Motor neuron (in vitro differentiated cells): Measurements from ENCODE around the gene PARVA. TPM values are rescaled to one million over a fixed set of nuclear protein-coding genes. Genes with fewer than 3 reads are reported as not detected.
A peak's percentile ranks its signal among the peaks of the same experiment; 100 is the strongest.

Source experiments
- ATAC-seq, 8 experiments: fragments of 200-7000 bp; cut with Tn5 transposase; replicated peaks in 6 of 8; 2 replicates each; pipeline ENCODE4 v1.8.0; 2021; ENCODE audit warnings: mild to moderate bottlenecking in 8 of 8, moderate library complexity in 8 of 8
- H3K27ac ChIP-seq, 2 donors: fragments of 250-450 bp; sonication (Bioruptor Pico); 2 replicates each; pipeline ENCODE4 v1.9.0; 2021; ENCODE audit warnings: antibody characterized with exemption in 2 of 2, mild to moderate bottlenecking in 2 of 2, moderate library complexity in 1 of 2
- H3K4me1 ChIP-seq, 2 donors: fragments of 250-450 bp; sonication (Bioruptor Pico); replicated peaks in 1 of 2; 2 replicates each; pipeline ENCODE4 v1.6.1; 2021; ENCODE audit warnings: antibody characterized with exemption in 2 of 2, mild to moderate bottlenecking in 2 of 2, moderate library complexity in 1 of 2
- H3K4me3 ChIP-seq, 5 donors: fragments of 250-450 bp; sonication (Bioruptor Pico); 2 replicates each; pipeline ENCODE4 v1.9.0; 2021; ENCODE audit warnings: antibody characterized with exemption in 5 of 5, mild to moderate bottlenecking in 5 of 5, moderate library complexity in 4 of 5
- WGBS, 10 experiments: fragments of 450-650 bp; shearing (Covaris generic); methylation state at CpG; one replicate each; pipeline ENCODE4 v1.0.0; 2022; 5-methylcytosine and 5-hydroxymethylcytosine counted together
- in situ Hi-C, 9 experiments: fragments of 400-800 bp; cut with MboI; loops; one replicate each; pipeline ENCODE4 v1.15.0; 2021; ENCODE audit warnings: low sequenced_read_pairs in 9 of 9, low pct_unique_long_range_greater_than_20kb in 2 of 9; ENCODE audit not compliant: unreplicated experiment in 9 of 9
- total RNA-seq, 8 experiments: library from RNA; unstranded; fragments of 300-600 nt; gene quantifications; 2 replicates each; pipeline versions ENCODE4 v1.2.3 to v1.2.4, GENCODE V29; 2022

Gene PARVA
- total RNA-seq, 8 experiments from 2014 or later = 4.8 to 59.4 (median 10.8) TPM

DNA sequence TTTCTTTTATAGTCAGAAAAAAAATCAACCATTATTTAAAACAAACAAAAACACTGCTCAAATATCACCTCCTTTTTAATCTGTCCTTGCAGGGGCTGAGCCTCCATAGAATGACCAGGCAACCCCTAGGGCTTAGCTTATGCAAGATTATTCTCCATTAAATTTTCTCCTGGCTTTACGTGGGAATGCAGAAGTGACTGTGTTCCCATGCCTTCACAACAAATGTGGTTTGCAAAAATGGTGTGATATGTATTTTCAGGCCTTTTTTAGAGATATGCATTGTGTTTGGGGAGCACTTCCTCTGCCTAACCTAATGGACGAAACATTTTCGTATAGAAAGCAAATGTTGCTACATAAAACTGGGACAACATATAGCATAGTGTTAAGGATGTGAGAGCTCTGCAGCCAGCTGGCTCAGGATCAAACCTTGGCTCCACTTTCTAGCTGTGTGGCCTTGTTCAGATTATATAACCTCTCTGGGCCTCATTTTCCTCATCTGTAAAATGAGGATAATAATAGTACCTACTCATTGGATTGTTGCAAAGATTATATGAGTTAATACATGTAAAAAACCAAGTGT is 82.6 kb downstream of the PARVA start:
- 0 to 100% (median 48%) methylated on average over 1 to 3 of the region's 3 CpGs; no CpG with 5 or more reads in 2 of the 10 experiments for WGBS, 10 experiments
- H3K4me1 ChIP-seq = peaks cover 20 to 38% of the 10 kb centered on the region in 2 donors
- in situ Hi-C loops = no loop called here
- no peak overlapping the region for H3K4me3 ChIP-seq
- peak in 3 of 8 experiments; percentile 5 to 82 (median 12) for ATAC-seq
- H3K27ac ChIP-seq = no peak overlapping the region

DNA sequence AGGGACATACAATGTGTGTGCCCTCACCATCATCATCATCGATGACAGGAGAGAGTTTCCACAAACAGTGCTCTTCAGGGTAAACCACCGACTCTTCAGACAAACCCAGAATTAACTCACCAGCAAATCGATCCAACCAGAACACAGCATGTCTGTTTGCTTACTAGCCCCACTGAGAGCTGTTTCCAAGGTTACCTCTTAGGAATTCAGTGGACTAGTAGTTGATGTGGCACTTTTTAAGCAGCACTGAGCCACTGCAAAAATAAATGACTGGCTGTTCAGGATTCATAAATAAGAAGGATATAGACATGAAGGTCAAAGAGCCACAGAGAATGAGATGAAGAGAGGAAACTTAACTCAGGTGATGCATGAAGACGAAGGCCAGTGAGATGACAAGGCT is 83.1 kb downstream of the PARVA start:
- in situ Hi-C loops = no loop called here
- H3K27ac ChIP-seq = no peak overlapping the region
- WGBS, 10 experiments = 0 to 100% (median 45%) methylated on average over 1 to 4 of the region's 4 CpGs; no CpG with 5 or more reads in 1 of the 10 experiments
- peaks cover 20 to 38% of the 10 kb centered on the region in 2 donors for H3K4me1 ChIP-seq
- no peak overlapping the region for H3K4me3 ChIP-seq
- peak in 1 of 8 experiments; percentile 31 for ATAC-seq

DNA sequence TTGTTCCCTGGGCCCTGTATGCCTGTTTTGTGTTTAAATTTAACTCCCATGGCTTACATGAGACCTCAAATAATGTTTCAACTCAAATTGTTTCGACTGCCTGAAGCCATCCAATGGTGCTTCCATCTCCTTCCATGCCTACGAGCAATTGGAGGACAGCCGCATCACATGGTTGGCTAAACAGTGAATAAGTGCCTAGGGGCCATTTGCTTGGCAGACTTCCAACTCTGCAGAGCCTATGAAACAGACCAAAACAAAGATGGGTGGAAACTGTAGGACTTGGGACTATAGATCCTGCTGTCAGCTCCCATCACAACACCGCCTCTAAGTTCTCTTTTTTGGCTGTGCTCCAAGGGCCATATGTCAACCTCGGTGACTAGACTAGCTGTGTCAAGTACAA is 84.1 kb downstream of the PARVA start:
- Histone ChIP-seq H3K4me1 (peaks cover 14 to 33% of the 10 kb centered on the region in 2 donors), H3K27ac (no peak overlapping the region), H3K4me3 (no peak overlapping the region)
- ATAC-seq = peak in 6 of 8 experiments; percentile 23 to 77 (median 64)
- in situ Hi-C loops = no loop called here
- 17 to 87% (median 63%) methylated on average over 1 to 5 of the region's 5 CpGs; no CpG with 5 or more reads in 2 of the 10 experiments for WGBS, 10 experiments

DNA sequence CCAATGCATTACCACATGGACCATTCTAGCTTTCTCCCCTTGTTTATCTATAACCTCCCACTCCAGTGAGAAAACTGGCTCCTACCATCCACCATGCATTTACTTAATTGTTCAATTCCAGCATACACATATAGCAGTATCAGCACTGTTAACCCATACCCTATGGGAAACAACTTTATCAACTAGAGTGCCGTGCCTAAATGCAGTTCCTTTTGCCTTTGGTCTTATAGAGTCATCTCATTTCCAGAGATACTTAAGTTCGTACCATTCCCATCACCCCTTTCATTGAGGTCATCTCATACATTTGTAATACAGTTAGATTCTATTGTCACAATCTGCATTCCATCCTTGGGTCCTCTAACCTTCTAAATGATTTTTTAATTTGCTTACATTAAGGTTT is 86.9 kb downstream of the PARVA start:
- no peak for ATAC-seq
- no peak overlapping the region for H3K27ac ChIP-seq
- H3K4me3 ChIP-seq = no peak overlapping the region
- H3K4me1 ChIP-seq = peaks cover 0 to 17% of the 10 kb centered on the region in 2 donors
- 81 to 100% (median 93%) methylated on average over 2 of the region's 2 CpGs; no CpG with 5 or more reads in 1 of the 10 experiments for WGBS, 10 experiments
- in situ Hi-C loops = no loop called here

DNA sequence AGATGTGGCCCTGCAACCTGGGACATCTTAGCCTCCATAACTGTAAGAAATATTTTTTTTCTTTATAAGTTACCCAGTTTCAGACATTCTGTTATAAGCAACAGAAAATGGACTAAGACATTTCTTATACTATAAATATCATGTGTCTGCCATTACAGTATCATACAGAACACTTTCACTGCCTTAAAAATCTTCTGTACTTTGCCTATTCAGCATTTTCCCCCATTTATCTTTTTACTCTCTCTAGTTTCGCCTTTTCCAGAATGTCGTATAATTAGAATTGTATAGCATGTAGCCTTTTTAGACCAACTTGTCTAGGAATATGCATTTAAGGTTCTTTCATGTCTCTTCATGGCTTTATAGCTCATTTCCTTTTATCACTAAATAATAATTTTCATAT is 88.0 kb downstream of the PARVA start:
- in situ Hi-C loops = no loop called here
- Histone ChIP-seq H3K4me1 (peaks cover 0 to 13% of the 10 kb centered on the region in 2 donors), H3K27ac (no peak overlapping the region), H3K4me3 (no peak overlapping the region)
- WGBS, 10 experiments = 79 to 100% (median 98%) methylated on average over 2 of the region's 2 CpGs; no CpG with 5 or more reads in 2 of the 10 experiments
- no peak for ATAC-seq

DNA sequence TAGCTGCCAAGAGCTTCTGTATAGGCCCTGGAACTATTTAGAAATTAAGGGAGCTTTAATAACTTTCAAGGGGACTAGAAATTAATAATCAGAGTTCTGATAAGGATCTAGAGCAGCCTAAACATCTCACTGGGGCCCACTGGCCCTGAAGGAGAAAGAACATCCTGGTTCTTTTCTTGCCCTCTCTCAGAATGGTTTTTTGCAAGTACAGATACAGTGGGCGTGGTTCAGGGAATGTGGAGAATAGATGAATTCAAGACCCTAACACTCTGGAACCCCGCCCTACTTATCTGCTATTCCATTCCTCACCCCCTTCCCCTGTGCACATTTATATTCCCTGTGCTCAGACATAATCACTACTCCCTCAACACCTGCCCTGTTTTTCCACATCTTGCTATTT is 90.2 kb downstream of the PARVA start:
- ATAC-seq = no peak
- in situ Hi-C loops = no loop called here
- Histone ChIP-seq H3K27ac (no peak overlapping the region), H3K4me1 (peaks cover 4% of the 10 kb centered on the region in 2 donors), H3K4me3 (no peak overlapping the region)
- WGBS, 10 experiments = 40 to 80% (median 60%) methylated on average over 1 of the region's 2 CpGs; no CpG with 5 or more reads in 7 of the 10 experiments

DNA sequence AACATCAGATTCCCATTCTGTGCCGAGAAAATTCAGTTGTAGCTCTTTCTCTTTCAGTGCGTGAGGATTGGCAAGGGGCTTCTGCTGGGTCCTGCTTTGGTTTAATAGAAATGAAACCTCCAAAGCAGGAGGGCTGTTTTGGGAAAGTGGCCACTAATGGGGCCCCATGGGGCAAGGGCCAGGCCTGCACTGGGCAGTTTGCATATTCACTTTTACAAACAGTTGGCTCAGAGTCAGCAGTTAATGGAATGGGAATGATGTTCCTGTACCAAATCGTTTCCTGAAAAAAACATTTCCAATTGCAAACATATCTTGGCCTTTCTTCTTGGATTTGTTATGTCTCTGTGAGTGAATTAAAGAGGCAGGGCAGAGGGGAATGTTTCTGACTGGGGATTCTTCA is 92.1 kb downstream of the PARVA start:
- in situ Hi-C loops = no loop called here
- Histone ChIP-seq H3K4me3 (no peak overlapping the region), H3K27ac (no peak overlapping the region), H3K4me1 (peaks cover 14 to 19% of the 10 kb centered on the region in 2 donors)
- ATAC-seq = peak in 3 of 8 experiments; percentile 70 to 89 (median 79)
- WGBS, 10 experiments = 0 to 83% (median 14%) methylated on average over 1 to 3 of the region's 3 CpGs; no CpG with 5 or more reads in 1 of the 10 experiments

DNA sequence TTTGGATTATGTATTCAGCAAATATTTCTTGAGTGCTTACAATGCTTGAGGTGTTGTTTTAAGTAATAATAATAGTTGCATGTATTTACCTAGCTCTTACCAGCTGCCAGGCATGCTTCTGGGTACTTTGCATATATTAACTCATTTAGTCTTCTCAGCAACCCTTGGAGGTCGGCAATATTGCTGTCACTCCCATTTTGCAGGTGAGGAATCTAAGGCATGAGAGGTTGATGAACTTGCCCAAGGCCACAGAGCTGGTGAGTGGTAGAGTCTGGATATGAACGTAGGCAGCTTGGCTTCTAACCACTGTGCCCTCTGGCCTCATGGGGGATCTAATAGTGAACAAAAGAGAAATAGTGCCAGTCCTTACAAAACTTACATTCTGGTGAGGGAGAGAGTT is 92.9 kb downstream of the PARVA start:
- Histone ChIP-seq H3K4me1 (peaks cover 14 to 19% of the 10 kb centered on the region in 2 donors), H3K27ac (no peak overlapping the region), H3K4me3 (no peak overlapping the region)
- 40 to 94% (median 82%) methylated on average over 1 to 2 of the region's 2 CpGs; no CpG with 5 or more reads in 4 of the 10 experiments for WGBS, 10 experiments
- in situ Hi-C loops = no loop called here
- no peak for ATAC-seq

DNA sequence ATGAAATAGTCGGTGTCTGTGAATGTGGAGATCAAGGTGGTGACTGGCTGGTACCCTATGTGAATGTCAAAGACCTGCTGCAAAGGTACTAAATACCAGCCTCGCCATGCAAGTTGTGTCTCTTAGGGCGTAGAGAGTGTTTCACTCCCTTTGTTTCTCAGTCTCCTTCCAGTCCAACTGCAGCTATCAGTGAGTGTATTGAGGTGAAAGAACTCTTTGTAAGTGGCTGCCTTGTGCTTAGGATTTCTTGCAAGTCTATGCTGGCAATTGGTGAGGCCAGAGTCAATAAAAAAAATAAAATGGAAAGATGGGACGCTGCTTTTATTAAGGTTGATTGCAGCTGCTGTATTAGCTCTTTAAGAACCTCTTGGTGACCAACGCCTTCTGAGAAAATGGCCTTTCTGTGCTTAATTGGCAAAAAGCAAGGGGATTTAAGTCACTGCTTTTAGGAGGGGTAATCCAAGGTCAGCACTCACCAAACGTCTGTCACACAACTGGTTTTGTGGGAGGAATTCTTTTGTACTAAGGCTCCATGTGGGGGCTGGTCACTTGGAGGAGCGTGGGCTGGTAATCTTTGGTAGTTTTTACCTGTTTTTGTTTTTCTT is 95.1 kb downstream of the PARVA start:
- 60 to 90% (median 71%) methylated on average over 2 to 6 of the region's 7 CpGs; no CpG with 5 or more reads in 1 of the 10 experiments for WGBS, 10 experiments
- Histone ChIP-seq H3K4me1 (peaks cover 14 to 19% of the 10 kb centered on the region in 2 donors), H3K4me3 (no peak overlapping the region), H3K27ac (no peak overlapping the region)
- in situ Hi-C loops = no loop called here
- ATAC-seq = no peak

DNA sequence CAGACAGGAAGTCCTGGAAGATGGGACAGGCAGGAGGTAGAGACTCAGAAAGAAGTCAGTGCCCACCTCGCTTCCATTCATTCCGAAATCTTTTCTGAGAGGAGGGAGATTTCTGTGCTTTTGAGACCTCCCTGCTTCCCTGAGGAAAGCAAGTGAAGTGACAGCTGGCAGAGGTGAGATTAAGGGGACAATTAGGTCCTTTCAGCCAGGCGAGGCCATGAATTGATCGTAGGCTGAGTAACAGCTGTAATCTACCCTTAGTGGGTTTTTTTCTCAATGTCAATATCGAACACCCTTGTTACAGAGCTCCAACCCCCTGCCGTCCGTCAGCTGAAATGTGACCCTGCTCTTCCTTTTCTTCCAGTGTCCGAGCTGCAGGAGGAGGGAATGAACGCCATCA is 96.0 kb downstream of the PARVA start:
- in situ Hi-C loops = no loop called here
- 65 to 100% (median 87%) methylated on average over 1 to 7 of the region's 9 CpGs; no CpG with 5 or more reads in 3 of the 10 experiments for WGBS, 10 experiments
- Histone ChIP-seq H3K4me3 (no peak overlapping the region), H3K4me1 (peaks cover 14 to 19% of the 10 kb centered on the region in 2 donors), H3K27ac (peak overlapping the region; percentile 20 to 31)
- ATAC-seq = peak in 3 of 8 experiments; percentile 32 to 76 (median 51)

DNA sequence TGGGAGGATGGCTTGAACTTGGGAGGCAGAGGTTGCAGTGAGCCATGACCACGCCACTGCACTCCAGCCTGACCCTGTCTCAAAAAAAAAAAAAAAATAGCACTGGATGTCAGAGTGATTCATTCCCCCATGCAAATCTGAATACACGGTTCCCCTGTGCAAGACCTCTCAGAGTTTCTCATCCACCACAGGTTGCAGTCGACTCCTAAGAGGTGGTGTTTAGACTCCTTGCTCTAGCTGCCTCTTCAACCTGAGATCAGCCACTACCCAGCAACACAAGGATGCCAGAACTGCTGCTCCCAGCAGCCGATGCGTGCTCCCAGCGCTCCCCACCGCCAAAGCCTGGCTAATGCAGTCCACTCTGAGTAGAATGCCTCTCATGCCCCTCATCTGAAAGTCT is 97.5 kb downstream of the PARVA start:
- 83 to 100% (median 93%) methylated on average over 1 to 3 of the region's 7 CpGs; no CpG with 5 or more reads in 6 of the 10 experiments for WGBS, 10 experiments
- H3K4me1 ChIP-seq = peaks cover 14 to 19% of the 10 kb centered on the region in 2 donors
- ATAC-seq = no peak
- H3K4me3 ChIP-seq = no peak overlapping the region
- H3K27ac ChIP-seq = no peak overlapping the region
- in situ Hi-C loops = no loop called here

DNA sequence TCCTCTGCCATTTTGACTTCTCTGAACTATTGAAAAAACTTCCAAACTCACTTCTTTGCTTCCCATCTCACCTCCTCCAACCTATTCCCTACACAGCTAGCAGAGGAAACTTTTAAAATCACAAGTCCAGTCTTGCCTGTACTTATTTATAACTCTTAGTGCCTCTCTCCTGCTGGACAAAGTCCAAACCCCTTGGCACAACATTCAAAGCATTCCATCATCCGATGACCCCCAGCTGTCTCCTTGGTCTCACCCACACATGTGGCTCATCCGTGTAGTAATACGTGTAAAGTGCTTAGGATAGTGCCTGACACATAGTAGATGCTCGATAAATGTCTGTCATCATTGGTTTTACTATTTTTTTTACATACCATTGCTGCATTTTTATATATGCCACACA is 101.4 kb downstream of the PARVA start:
- peaks cover 1 to 3% of the 10 kb centered on the region in 2 donors for H3K4me1 ChIP-seq
- no peak for ATAC-seq
- H3K27ac ChIP-seq = no peak overlapping the region
- in situ Hi-C loops = no loop called here
- 14 to 100% (median 76%) methylated on average over 1 to 3 of the region's 4 CpGs; no CpG with 5 or more reads in 1 of the 10 experiments for WGBS, 10 experiments
- H3K4me3 ChIP-seq = no peak overlapping the region

DNA sequence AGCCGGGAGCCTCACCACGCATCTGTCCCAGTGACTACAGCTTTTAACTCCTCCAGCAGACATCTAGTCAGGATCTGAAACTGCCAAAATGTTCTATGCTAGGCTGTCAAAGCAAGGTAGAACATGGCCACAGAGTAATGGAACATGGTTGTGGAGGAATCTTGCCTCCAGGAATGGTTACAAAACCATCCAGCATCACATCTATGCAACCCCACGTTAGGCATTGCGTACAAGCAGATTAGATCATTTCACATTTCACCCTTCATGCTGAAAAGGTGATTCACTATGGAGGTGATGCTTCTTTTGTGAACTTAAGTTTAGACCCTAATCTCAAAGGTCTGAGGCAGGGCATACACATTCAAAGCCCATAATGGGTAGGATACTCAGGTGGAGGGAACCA is 103.0 kb downstream of the PARVA start:
- Histone ChIP-seq H3K27ac (no peak overlapping the region), H3K4me1 (no peaks in the 10 kb centered on the region), H3K4me3 (no peak overlapping the region)
- WGBS, 10 experiments = 77 to 100% (median 100%) methylated on average over 1 to 4 of the region's 4 CpGs; no CpG with 5 or more reads in 1 of the 10 experiments
- in situ Hi-C loops = no loop called here
- no peak for ATAC-seq
